Measurements from ENCODE around the gene MYLK2.

- TF ChIP-seq TAF1 (IDR thresholded peaks at IDR 0.05; ENCODE audit: low read depth) (no peak), EZH2 (IDR thresholded peaks at IDR 0.05; ENCODE audit: borderline replicate concordance, insufficient read depth, low read length, poor library complexity, severe bottlenecking) (no peak), EP300 (conservative IDR thresholded peaks at IDR 0.05; ENCODE audit: poor library complexity, severe bottlenecking) (no peak), REST (IDR thresholded peaks at IDR 0.05; ENCODE audit: borderline replicate concordance) (no peak), CTCF (IDR thresholded peaks at IDR 0.05; ENCODE audit: poor library complexity, severe bottlenecking) (no peak), MXI1 (conservative IDR thresholded peaks at IDR 0.05; ENCODE audit: poor library complexity, severe bottlenecking) (no peak), POLR2AphosphoS5 (IDR thresholded peaks at IDR 0.05) (no peak)
These were observed 34.7 kb upstream of the MYLK2 start for GRCh38 chr20:31784354-31785044.

Data from neural cell (in vitro differentiated cells).